Measurements from ENCODE around the gene NELL2. TPM values are rescaled to one million over a fixed set of nuclear protein-coding genes. Genes with fewer than 3 reads are reported as not detected.

NELL2 gene
- total RNA-seq, 4 donors from 2014 or later = 0.12 to 42.0 (median 2.0) TPM; not detected in 1

- Histone ChIP-seq H3K27me3 (no peaks in the 10 kb centered on the region), H3K27ac (no peak overlapping the region), H3K4me1 (no peaks in the 10 kb centered on the region), H3K36me3 (no peaks in the 10 kb centered on the region), H3K9me3 (no peaks in the 10 kb centered on the region), H3K4me3 (no peak overlapping the region)
- ATAC-seq = no peak
- whole genome bisulfite sequencing, 2 donors (ENCODE audit: low coverage in 1 of 2) = 66 to 79% methylated on average over 5 of the region's 5 CpGs
- no peak for TF ChIP-seq POLR2AphosphoS5 (IDR thresholded peaks at IDR 0.05)
- no peak for TF ChIP-seq POLR2A (IDR thresholded peaks at IDR 0.05)
- TF ChIP-seq EP300 (IDR thresholded peaks at IDR 0.05) = no peak
- no peak for TF ChIP-seq CTCF (IDR thresholded peaks at IDR 0.05)
These were observed 228.0 kb downstream of the NELL2 start for GRCh38 chr12:44647917-44648690.

DNA sequence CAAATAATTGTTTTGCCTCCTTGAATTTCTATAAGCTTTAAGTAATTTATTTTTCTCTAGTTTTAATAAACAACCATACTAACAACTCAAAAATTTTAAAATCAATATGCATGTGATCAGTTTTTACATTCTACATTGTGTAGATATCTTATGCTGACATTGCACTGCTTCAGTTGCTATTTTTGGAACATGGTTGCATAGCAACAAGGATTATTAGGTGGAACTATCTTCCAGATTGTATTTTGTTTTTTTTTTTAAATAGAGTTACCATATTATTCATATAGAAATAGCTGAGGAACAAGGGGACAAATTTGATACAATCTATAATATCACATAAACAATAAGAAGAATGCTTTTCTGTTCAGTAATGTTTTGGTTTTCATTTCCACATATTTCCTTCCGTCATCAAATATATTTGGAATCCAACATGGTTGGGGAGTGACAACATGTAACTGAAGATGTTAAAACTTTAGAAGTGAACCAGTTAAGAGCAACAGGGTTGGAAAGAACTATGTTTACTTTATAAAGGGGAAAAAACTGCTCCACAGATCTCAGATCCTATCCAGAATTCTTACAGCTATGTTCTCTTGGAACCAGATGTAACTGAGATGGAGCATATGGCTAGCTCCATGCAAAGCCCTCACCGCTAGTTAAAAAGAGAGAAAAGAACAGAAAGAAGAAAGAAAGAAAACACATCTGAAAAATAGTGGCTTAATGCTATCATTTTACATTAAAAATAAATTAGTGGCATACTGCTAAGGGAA is 235.5 kb downstream of the NELL2 start:
- WGBS, 2 donors (ENCODE audit: low coverage in 1 of 2) = 20 to 21% methylated on average over 2 of the region's 2 CpGs
- TF ChIP-seq POLR2AphosphoS5 (IDR thresholded peaks at IDR 0.05) (no peak), POLR2A (IDR thresholded peaks at IDR 0.05) (no peak), EP300 (IDR thresholded peaks at IDR 0.05) (no peak), CTCF (IDR thresholded peaks at IDR 0.05) (no peak)
- Histone ChIP-seq H3K36me3 (no peaks in the 10 kb centered on the region), H3K4me3 (no peak overlapping the region), H3K9me3 (no peaks in the 10 kb centered on the region), H3K4me1 (no peaks in the 10 kb centered on the region), H3K27me3 (no peaks in the 10 kb centered on the region), H3K27ac (no peak overlapping the region)
- no peak for ATAC-seq

DNA sequence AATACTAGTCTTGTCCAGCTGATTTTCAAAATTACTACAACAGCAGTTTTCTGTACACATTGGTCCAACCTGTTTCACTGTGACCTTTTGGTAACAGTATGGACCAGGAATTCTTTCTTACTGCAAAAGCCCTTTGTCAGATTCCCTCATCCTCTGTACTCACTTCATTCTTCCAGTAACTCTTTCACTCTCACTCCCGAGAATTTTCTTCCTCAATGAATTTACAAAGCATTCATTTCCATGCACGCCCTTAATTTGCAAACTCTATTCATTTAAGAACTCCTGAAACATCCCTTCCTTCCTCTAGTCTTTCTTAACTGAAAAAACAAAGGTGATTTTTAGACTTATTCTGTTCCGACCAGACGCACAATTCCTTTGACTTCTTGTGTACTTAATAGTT is 238.2 kb downstream of the NELL2 start:
- no peak for ATAC-seq
- TF ChIP-seq POLR2AphosphoS5 (IDR thresholded peaks at IDR 0.05) = no peak
- no peak for TF ChIP-seq EP300 (IDR thresholded peaks at IDR 0.05)
- TF ChIP-seq CTCF (IDR thresholded peaks at IDR 0.05) = no peak
- TF ChIP-seq POLR2A (IDR thresholded peaks at IDR 0.05) = no peak
- H3K27ac ChIP-seq = no peak overlapping the region
- WGBS, 2 donors (ENCODE audit: low coverage in 1 of 2) = 68 to 71% methylated on average over 4 of the region's 4 CpGs
- H3K9me3 ChIP-seq = no peaks in the 10 kb centered on the region
- no peaks in the 10 kb centered on the region for H3K4me1 ChIP-seq
- H3K27me3 ChIP-seq = no peaks in the 10 kb centered on the region
- no peak overlapping the region for H3K4me3 ChIP-seq
- H3K36me3 ChIP-seq = no peaks in the 10 kb centered on the region

DNA sequence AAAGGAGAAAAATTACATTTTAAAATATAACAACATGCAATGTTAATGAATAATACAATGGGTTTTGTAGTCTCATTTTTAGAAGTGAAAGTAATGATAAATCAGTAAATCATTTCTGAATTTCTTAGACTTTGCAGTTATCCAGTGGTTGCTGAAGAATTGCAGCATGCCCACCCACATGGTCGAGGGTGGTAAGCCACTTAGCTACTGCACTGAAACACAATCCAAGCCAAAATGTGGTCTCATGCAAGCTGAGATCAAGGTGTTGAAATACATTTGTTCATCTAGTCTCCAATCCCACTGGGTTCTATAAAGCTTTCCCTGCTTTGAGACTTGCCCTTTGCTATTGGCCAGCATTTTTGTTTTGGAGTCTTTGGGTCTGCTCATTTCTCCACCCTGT is 247.9 kb downstream of the NELL2 start:
- ATAC-seq = no peak
- Histone ChIP-seq H3K4me3 (no peak overlapping the region), H3K9me3 (no peaks in the 10 kb centered on the region), H3K27me3 (no peaks in the 10 kb centered on the region), H3K27ac (no peak overlapping the region), H3K36me3 (no peaks in the 10 kb centered on the region), H3K4me1 (no peaks in the 10 kb centered on the region)
- WGBS, 2 donors (ENCODE audit: low coverage in 1 of 2) = 42 to 71% methylated on average over 1 of the region's 1 CpG
- TF ChIP-seq POLR2A (IDR thresholded peaks at IDR 0.05) = no peak

- ATAC-seq = no peak
- Histone ChIP-seq H3K4me1 (no peaks in the 10 kb centered on the region), H3K27me3 (no peaks in the 10 kb centered on the region), H3K27ac (no peak overlapping the region), H3K4me3 (no peak overlapping the region), H3K9me3 (no peaks in the 10 kb centered on the region), H3K36me3 (no peaks in the 10 kb centered on the region)
- TF ChIP-seq POLR2AphosphoS5 (IDR thresholded peaks at IDR 0.05) = no peak
- no peak for TF ChIP-seq CTCF (IDR thresholded peaks at IDR 0.05)
- TF ChIP-seq EP300 (IDR thresholded peaks at IDR 0.05) = no peak
- no peak for TF ChIP-seq POLR2A (IDR thresholded peaks at IDR 0.05)
- 57 to 61% methylated on average over 5 of the region's 5 CpGs for WGBS, 2 donors (ENCODE audit: low coverage in 1 of 2)
These were observed 248.5 kb downstream of the NELL2 start for GRCh38 chr12:44627387-44628166.

All from gastroesophageal sphincter (tissue), 4 donors.